Hepatocyte (in vitro differentiated cells): Measurements from ENCODE around the gene KLRK1. TPM values are rescaled to one million over a fixed set of nuclear protein-coding genes. Genes with fewer than 3 reads are reported as not detected.
"Not testable (repeated sequence)": the region's sequence is repeated elsewhere in the genome, so short reads cannot be mapped to it uniquely, and the experiment has no call there.

Source experiments
- DNase-seq: peaks from one replicate; pipeline ENCODE4 v3.0.0-alpha.2; 2016; ENCODE audit warnings: low spot score
- H2AFZ ChIP-seq: fragments of 200-600 bp; sonication (generic); 2 replicates; pipeline ENCODE4 v1.6.0; 2016; ENCODE audit warnings: antibody characterized with exemption, mild to moderate bottlenecking
- H3K27ac ChIP-seq: fragments of 200-600 bp; sonication (generic); 2 replicates; pipeline ENCODE4 v1.5.1; 2016; ENCODE audit warnings: mild to moderate bottlenecking
- H3K27me3 ChIP-seq: fragments of 200-600 bp; sonication (generic); 2 replicates; pipeline ENCODE4 v1.6.1; 2016
- H3K36me3 ChIP-seq: fragments of 200-600 bp; sonication (generic); replicated peaks from 2 replicates; pipeline ENCODE4 v1.5.1; 2016; ENCODE audit warnings: low read depth; ENCODE audit not compliant: insufficient read depth
- H3K4me1 ChIP-seq: fragments of 200-600 bp; sonication (generic); 2 replicates; pipeline ENCODE4 v1.5.1; 2016; ENCODE audit warnings: mild to moderate bottlenecking, moderate library complexity; ENCODE audit not compliant: insufficient read depth
- H3K4me2 ChIP-seq: fragments of 200-600 bp; sonication (generic); 2 replicates; pipeline ENCODE4 v1.6.0; 2016
- H3K4me3 ChIP-seq: fragments of 200-600 bp; sonication (generic); 2 replicates; pipeline ENCODE4 v1.5.1; 2016; ENCODE audit warnings: mild to moderate bottlenecking
- H3K79me2 ChIP-seq: fragments of 200-600 bp; sonication (generic); 2 replicates; pipeline ENCODE4 v1.6.0; 2017; ENCODE audit warnings: mild to moderate bottlenecking
- H3K9me2 ChIP-seq: fragments of 200-600 bp; sonication (generic); replicated peaks from 2 replicates; pipeline ENCODE4 v1.6.0; 2017; ENCODE audit warnings: mild to moderate bottlenecking; ENCODE audit not compliant: insufficient read depth
- H3K9me3 ChIP-seq: fragments of 200-600 bp; sonication (generic); 2 replicates; pipeline ENCODE4 v1.5.1; 2016; ENCODE audit warnings: low read depth, mild to moderate bottlenecking
- H4K20me1 ChIP-seq: fragments of 200-600 bp; sonication (generic); 2 replicates; pipeline ENCODE4 v1.6.0; 2016; ENCODE audit warnings: mild to moderate bottlenecking; ENCODE audit not compliant: insufficient read depth, poor library complexity, severe bottlenecking
- CTCF ChIP-seq: fragments of 200-600 bp; sonication (generic); IDR thresholded peaks from 2 replicates; pipeline ENCODE4 v1.5.1; 2016; ENCODE audit warnings: antibody characterized with exemption, mild to moderate bottlenecking; ENCODE audit not compliant: poor library complexity
- EZH2 ChIP-seq: fragments of 200-600 bp; sonication (generic); IDR thresholded peaks from 2 replicates; pipeline ENCODE4 v1.6.1; 2016; ENCODE audit warnings: antibody characterized with exemption, mild to moderate bottlenecking, borderline replicate concordance
- EZH2phosphoT487 ChIP-seq: fragments of 200-600 bp; sonication (generic); IDR thresholded peaks from one replicate; pipeline ENCODE4 v1.6.1; 2018; ENCODE audit warnings: antibody characterized with exemption, mild to moderate bottlenecking, low read depth, moderate library complexity; ENCODE audit not compliant: unreplicated experiment, severe bottlenecking
- WGBS: methylation state at CpG from one replicate; pipeline ENCODE4 v1.1.6; 2016; ENCODE audit warnings: low lambda C conversion rate; ENCODE audit errors: missing lambda C conversion rate; 5-methylcytosine and 5-hydroxymethylcytosine counted together
- polyA plus RNA-seq: library from polyadenylated mRNA; unstranded; fragments of >200 nt; fragmentation: Nextera tagmentation; extraction: Ambion mirVana; gene quantifications from 2 replicates; pipeline ENCODE4 v1.2.1, GENCODE V29; 2016
- total RNA-seq: library from RNA; depleted of rRNA; stranded (reverse); fragments of >200 nt; gene quantifications from 2 replicates; pipeline ENCODE4 v1.2.3, GENCODE V29; 2014

Gene KLRK1
- not detected in 2 replicates for total RNA-seq
- 0.23 and 0.52 TPM in 2 replicates for polyA plus RNA-seq

- no peaks in the 10 kb centered on the region for H3K36me3 ChIP-seq
- no peaks in the 10 kb centered on the region for H3K27me3 ChIP-seq
- no peak for TF ChIP-seq CTCF
- no peak for TF ChIP-seq EZH2
- TF ChIP-seq EZH2phosphoT487 = no peak
- H4K20me1 ChIP-seq = no peaks in the 10 kb centered on the region
- H3K4me3 ChIP-seq = no peak within 1 kb of the TSS
- no peak within 1 kb of the TSS for H3K4me2 ChIP-seq
- peaks cover under 1% of the 10 kb centered on the region for H3K4me1 ChIP-seq
- no peak for DNase-seq
- H2AFZ ChIP-seq = no peak within 1 kb of the TSS
- no peak within 1 kb of the TSS for H3K27ac ChIP-seq
- WGBS = 98% methylated on average over 1 of the region's 1 CpG
- no peaks in the 10 kb centered on the region for H3K9me3 ChIP-seq
- no peaks in the 10 kb centered on the region for H3K79me2 ChIP-seq
- no peaks in the 10 kb centered on the region for H3K9me2 ChIP-seq
Observed at GRCh38 chr12:10389904-10390303, at the start of gene KLRK1. Gene KLRK1 (minus strand): TSS chr12:10390041. CDS start chr12:10388810, 1,231 bp downstream.

DNA sequence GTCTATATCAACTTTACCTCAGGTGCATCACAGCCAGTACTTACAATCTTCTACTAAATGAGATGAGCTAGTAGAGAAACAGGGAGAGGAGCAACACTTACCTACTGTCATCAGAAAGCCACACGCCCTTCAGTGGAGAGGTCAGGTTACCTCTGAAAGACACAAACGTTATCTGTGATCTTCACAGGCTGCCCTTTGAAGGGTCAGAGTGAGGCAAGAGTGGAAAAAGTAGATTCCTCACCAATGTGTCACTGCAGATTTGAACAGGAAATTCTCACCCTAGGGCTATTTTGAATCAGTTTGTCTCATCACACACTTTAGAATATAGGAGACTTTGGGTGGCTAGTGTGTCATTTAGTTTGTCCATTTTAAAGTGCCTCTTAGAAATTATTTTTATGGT, 47.8 kb upstream of the KLRK1 start:
- H3K4me2 ChIP-seq, H2AFZ ChIP-seq, H3K9me3 ChIP-seq, H3K27ac ChIP-seq, H3K27me3 ChIP-seq, H3K9me2 ChIP-seq, DNase-seq, H3K79me2 ChIP-seq, H3K4me1 ChIP-seq, H3K36me3 ChIP-seq, H3K4me3 ChIP-seq, H4K20me1 ChIP-seq: not testable (repeated sequence)
- WGBS = 0% methylated on average over 1 of the region's 2 CpGs

GRCh38 chr12:10435816-10436215, 46.0 kb upstream of the KLRK1 start, which contains the start of gene KLRC2:
Gene KLRC2 (minus strand): TSS chr12:10436010. CDS start chr12:10435986, 24 bp downstream.
- not testable (repeated sequence) for H3K79me2 ChIP-seq, H2AFZ ChIP-seq, H3K27me3 ChIP-seq, H3K36me3 ChIP-seq, H3K9me3 ChIP-seq, H3K9me2 ChIP-seq, H3K4me3 ChIP-seq, H3K4me2 ChIP-seq, DNase-seq, H3K27ac ChIP-seq, H4K20me1 ChIP-seq, H3K4me1 ChIP-seq
- WGBS = 41% methylated on average over 3 of the region's 3 CpGs

- not testable (repeated sequence) for H3K4me2 ChIP-seq
Observed at GRCh38 chr12:10430623-10431022, 40.8 kb upstream of the KLRK1 start.

DNA sequence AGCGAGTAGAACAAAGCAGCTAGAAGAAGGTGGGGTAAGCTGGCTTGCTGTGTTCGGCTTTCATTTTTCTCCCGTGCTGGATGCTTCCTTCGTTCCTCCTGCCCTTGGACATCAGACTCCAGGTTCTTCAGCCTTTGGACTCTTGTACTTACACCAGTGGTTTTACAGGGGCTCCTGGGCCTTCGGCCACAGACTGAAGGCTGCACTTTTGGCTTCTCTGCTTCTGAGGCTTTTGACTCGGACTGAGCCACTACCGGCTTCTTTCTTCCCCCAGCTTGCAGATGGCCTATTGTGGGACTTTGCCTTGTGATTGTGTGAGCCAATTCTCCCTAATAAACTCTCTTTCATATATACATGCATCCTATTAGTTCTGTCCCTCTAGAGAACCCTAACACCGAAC, 36.1 kb upstream of the KLRK1 start:
- H3K4me3 ChIP-seq, DNase-seq, H2AFZ ChIP-seq, H3K27ac ChIP-seq, H3K36me3 ChIP-seq, H3K27me3 ChIP-seq, H4K20me1 ChIP-seq, H3K4me2 ChIP-seq, H3K4me1 ChIP-seq, H3K9me3 ChIP-seq, H3K79me2 ChIP-seq, H3K9me2 ChIP-seq: not testable (repeated sequence)
- WGBS = 94% methylated on average over 7 of the region's 8 CpGs

More at GRCh38 chr12:10430623-10431022, 40.8 kb upstream of the KLRK1 start:
- 89% methylated on average over 4 of the region's 4 CpGs for WGBS
- H3K79me2 ChIP-seq, H3K9me2 ChIP-seq, H2AFZ ChIP-seq, H3K4me1 ChIP-seq, H3K27me3 ChIP-seq, H3K9me3 ChIP-seq, H3K4me3 ChIP-seq, H3K27ac ChIP-seq, H3K36me3 ChIP-seq, DNase-seq, H4K20me1 ChIP-seq: not testable (repeated sequence)

- not testable (repeated sequence) for H3K27ac ChIP-seq, H4K20me1 ChIP-seq, H2AFZ ChIP-seq, H3K27me3 ChIP-seq, H3K9me3 ChIP-seq, H3K4me3 ChIP-seq, H3K79me2 ChIP-seq, H3K36me3 ChIP-seq, DNase-seq, H3K4me2 ChIP-seq, H3K9me2 ChIP-seq, H3K4me1 ChIP-seq
- WGBS = 42% methylated on average over 1 of the region's 1 CpG
Observed at GRCh38 chr12:10424260-10424899, 34.5 kb upstream of the KLRK1 start.

DNA sequence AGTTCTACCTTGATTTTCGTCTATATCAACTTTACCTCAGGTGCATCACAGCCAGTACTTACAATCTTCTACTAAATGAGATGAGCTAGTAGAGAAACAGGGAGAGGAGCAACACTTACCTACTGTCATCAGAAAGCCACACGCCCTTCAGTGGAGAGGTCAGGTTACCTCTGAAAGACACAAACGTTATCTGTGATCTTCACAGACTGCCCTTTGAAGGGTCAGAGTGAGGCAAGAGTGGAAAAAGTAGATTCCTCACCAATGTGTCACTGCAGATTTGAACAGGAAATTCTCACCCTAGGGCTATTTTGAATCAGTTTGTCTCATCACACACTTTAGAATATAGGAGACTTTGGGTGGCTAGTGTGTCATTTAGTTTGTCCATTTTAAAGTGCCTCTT, 32.3 kb upstream of the KLRK1 start:
- H3K27ac ChIP-seq, H3K9me3 ChIP-seq, H3K9me2 ChIP-seq, H3K79me2 ChIP-seq, H2AFZ ChIP-seq, H3K4me3 ChIP-seq, H3K4me1 ChIP-seq, H3K27me3 ChIP-seq, H3K36me3 ChIP-seq, DNase-seq, H4K20me1 ChIP-seq, H3K4me2 ChIP-seq: not testable (repeated sequence)
- WGBS = 13% methylated on average over 2 of the region's 3 CpGs

DNA sequence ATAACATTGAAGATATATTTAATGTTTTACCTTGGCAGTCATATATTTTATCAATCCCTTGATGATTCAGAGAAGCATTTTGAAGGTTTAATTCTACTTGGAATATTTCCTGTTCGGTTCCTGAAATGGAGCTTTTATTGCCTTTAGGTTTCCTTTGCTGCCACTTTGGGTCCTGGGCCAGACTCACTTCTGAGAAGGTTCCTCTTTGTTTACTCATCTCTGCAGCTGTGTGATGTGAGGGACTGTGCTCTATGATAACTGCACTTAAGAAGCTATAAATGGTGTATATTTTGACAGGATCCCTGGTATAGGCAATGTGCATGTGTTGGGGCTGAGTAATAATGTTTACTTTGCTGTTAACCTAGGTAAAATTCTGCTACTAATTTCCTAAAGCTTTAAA, 30.5 kb upstream of the KLRK1 start, which contains the start of gene KLRC3:
Gene KLRC3, minus strand, starts transcription at position 262 of the 400 bp plus-strand sequence. Its CDS starts 45 bp downstream, at position 217.
- 57% methylated on average over 1 of the region's 1 CpG for WGBS
- not testable (repeated sequence) for H3K4me1 ChIP-seq

More for the DNA sequence above, 30.5 kb upstream of the KLRK1 start, which contains the start of gene KLRC3:
- H3K36me3 ChIP-seq, H3K4me3 ChIP-seq, H3K27me3 ChIP-seq, H3K4me2 ChIP-seq, H4K20me1 ChIP-seq, H3K9me3 ChIP-seq, H3K27ac ChIP-seq, H3K9me2 ChIP-seq, DNase-seq, H3K79me2 ChIP-seq, H2AFZ ChIP-seq: not testable (repeated sequence)
